ENCODE data around the gene HABP2.

DNA sequence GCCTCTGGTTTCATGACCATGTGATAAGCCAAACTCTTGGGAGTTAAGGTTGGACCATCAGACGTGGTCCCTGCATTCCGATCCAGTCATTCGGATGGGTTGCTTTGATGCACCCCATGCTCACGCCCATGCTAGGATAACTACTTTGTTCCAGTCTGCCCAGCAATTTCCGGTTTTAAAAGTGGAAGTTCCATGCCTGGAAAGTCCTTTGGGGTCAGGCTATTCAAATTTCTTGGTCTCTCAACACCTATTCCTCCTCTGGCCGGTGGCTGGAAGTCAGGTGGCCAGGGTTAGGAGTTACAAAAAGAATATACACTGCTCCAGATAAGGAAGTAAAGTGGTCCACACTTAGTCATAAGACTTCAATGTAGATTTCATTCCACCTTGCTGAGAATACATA, 37.7 kb upstream of the HABP2 start:
- TF ChIP-seq, protein P1, sequence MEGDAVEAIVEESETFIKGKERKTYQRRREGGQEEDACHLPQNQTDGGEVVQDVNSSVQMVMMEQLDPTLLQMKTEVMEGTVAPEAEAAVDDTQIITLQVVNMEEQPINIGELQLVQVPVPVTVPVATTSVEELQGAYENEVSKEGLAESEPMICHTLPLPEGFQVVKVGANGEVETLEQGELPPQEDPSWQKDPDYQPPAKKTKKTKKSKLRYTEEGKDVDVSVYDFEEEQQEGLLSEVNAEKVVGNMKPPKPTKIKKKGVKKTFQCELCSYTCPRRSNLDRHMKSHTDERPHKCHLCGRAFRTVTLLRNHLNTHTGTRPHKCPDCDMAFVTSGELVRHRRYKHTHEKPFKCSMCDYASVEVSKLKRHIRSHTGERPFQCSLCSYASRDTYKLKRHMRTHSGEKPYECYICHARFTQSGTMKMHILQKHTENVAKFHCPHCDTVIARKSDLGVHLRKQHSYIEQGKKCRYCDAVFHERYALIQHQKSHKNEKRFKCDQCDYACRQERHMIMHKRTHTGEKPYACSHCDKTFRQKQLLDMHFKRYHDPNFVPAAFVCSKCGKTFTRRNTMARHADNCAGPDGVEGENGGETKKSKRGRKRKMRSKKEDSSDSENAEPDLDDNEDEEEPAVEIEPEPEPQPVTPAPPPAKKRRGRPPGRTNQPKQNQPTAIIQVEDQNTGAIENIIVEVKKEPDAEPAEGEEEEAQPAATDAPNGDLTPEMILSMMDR (IDR thresholded peaks at IDR 0.05; ENCODE audit: insufficient read depth, low read length, poor library complexity, severe bottlenecking), result no peak
- TF ChIP-seq EZH2phosphoT487 (conservative IDR thresholded peaks at IDR 0.05; ENCODE audit: low read length), result no peak
